Ishikawa (cell line): ENCODE data around the gene AAGAB.

Experiments
- CEBPB ChIP-seq: IDR thresholded peaks from 2 replicates; pipeline ENCODE4 v1.6.1; 2012
- EP300 ChIP-seq: IDR thresholded peaks from 2 replicates; pipeline ENCODE4 v1.6.1; 2012; ENCODE audit warnings: borderline replicate concordance
- FOXM1 ChIP-seq: IDR thresholded peaks from 2 replicates; pipeline ENCODE4 v1.6.1; 2012; ENCODE audit warnings: low read depth, borderline replicate concordance
- MAX ChIP-seq: IDR thresholded peaks from 2 replicates; pipeline ENCODE4 v1.6.1; 2012
- RAD21 ChIP-seq: IDR thresholded peaks from 2 replicates; pipeline ENCODE4 v1.6.1; 2012; ENCODE audit warnings: low read depth
- TAF1 ChIP-seq: IDR thresholded peaks from 2 replicates; pipeline ENCODE4 v1.6.1; 2012; ENCODE audit warnings: low read depth, mild to moderate bottlenecking
- TEAD4 ChIP-seq: IDR thresholded peaks from 2 replicates; pipeline ENCODE4 v1.6.1; 2012
- USF1 ChIP-seq: IDR thresholded peaks from 2 replicates; pipeline ENCODE4 v1.6.1; 2012
- TF ChIP-seq, protein P1 (sequence below): IDR thresholded peaks from 2 replicates; pipeline ENCODE4 v1.6.1; 2012; ENCODE audit warnings: low read depth, mild to moderate bottlenecking

- TF ChIP-seq MAX (no peak), CEBPB (no peak), EP300 (no peak), RAD21 (no peak), TAF1 (no peak), TEAD4 (no peak), USF1 (no peak), FOXM1 (no peak)
- TF ChIP-seq, protein P1, sequence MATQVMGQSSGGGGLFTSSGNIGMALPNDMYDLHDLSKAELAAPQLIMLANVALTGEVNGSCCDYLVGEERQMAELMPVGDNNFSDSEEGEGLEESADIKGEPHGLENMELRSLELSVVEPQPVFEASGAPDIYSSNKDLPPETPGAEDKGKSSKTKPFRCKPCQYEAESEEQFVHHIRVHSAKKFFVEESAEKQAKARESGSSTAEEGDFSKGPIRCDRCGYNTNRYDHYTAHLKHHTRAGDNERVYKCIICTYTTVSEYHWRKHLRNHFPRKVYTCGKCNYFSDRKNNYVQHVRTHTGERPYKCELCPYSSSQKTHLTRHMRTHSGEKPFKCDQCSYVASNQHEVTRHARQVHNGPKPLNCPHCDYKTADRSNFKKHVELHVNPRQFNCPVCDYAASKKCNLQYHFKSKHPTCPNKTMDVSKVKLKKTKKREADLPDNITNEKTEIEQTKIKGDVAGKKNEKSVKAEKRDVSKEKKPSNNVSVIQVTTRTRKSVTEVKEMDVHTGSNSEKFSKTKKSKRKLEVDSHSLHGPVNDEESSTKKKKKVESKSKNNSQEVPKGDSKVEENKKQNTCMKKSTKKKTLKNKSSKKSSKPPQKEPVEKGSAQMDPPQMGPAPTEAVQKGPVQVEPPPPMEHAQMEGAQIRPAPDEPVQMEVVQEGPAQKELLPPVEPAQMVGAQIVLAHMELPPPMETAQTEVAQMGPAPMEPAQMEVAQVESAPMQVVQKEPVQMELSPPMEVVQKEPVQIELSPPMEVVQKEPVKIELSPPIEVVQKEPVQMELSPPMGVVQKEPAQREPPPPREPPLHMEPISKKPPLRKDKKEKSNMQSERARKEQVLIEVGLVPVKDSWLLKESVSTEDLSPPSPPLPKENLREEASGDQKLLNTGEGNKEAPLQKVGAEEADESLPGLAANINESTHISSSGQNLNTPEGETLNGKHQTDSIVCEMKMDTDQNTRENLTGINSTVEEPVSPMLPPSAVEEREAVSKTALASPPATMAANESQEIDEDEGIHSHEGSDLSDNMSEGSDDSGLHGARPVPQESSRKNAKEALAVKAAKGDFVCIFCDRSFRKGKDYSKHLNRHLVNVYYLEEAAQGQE = no peak
These were observed 70.1 kb downstream of the AAGAB start for GRCh38 chr15:67184208-67184925.
